ENCODE data around the gene PDCD6IP.

The PDCD6IP gene

GRCh38 chr3:33787328-33788009 lies 11.0 kb upstream of the PDCD6IP start:
- TF ChIP-seq POLR2A (IDR thresholded peaks at IDR 0.05; ENCODE audit: low read depth, low read length): no peak
- FAIRE-seq: peak; percentile 48

GRCh38 chr3:33789183-33789954 lies 9.1 kb upstream of the PDCD6IP start:
- no peak for TF ChIP-seq POLR2A (IDR thresholded peaks at IDR 0.05; ENCODE audit: low read depth, low read length)
- FAIRE-seq (no peak), DNase-seq (ENCODE audit: insufficient read length, low spot score) (no peak)

More at GRCh38 chr3:33787328-33788009, 11.0 kb upstream of the PDCD6IP start:
- peak; percentile 24 for DNase-seq (ENCODE audit: insufficient read length, low spot score)

GRCh38 chr3:33790091-33790490 lies 8.3 kb upstream of the PDCD6IP start:
- no peak for TF ChIP-seq POLR2A (IDR thresholded peaks at IDR 0.05; ENCODE audit: low read depth, low read length)
- DNase-seq (ENCODE audit: insufficient read length, low spot score) (no peak), FAIRE-seq (no peak)

GRCh38 chr3:33791477-33792166 lies 6.8 kb upstream of the PDCD6IP start:
- no peak for TF ChIP-seq POLR2A (IDR thresholded peaks at IDR 0.05; ENCODE audit: low read depth, low read length)
- DNase-seq (ENCODE audit: insufficient read length, low spot score) (no peak), FAIRE-seq (peak; percentile 69)

- DNase-seq (ENCODE audit: insufficient read length, low spot score) (no peak), FAIRE-seq (no peak)
- TF ChIP-seq POLR2A (IDR thresholded peaks at IDR 0.05; ENCODE audit: low read depth, low read length): no peak
Observed at GRCh38 chr3:33792167-33792892, 6.1 kb upstream of the PDCD6IP start.

GRCh38 chr3:33795131-33795530 lies 3.3 kb upstream of the PDCD6IP start:
- FAIRE-seq: no peak
- DNase-seq (ENCODE audit: insufficient read length, low spot score): no peak
- TF ChIP-seq POLR2A (IDR thresholded peaks at IDR 0.05; ENCODE audit: low read depth, low read length): no peak

GRCh38 chr3:33795856-33796536 lies 2.4 kb upstream of the PDCD6IP start:
- no peak for TF ChIP-seq POLR2A (IDR thresholded peaks at IDR 0.05; ENCODE audit: low read depth, low read length)
- no peak for DNase-seq (ENCODE audit: insufficient read length, low spot score)
- no peak for FAIRE-seq

GRCh38 chr3:33798113-33798417 lies 365 bp upstream of the PDCD6IP start:
- DNase-seq (ENCODE audit: insufficient read length, low spot score) (no peak), FAIRE-seq (no peak)
- no peak for TF ChIP-seq POLR2A (IDR thresholded peaks at IDR 0.05; ENCODE audit: low read depth, low read length)

- DNase-seq (ENCODE audit: insufficient read length, low spot score): no peak
- FAIRE-seq: no peak
- TF ChIP-seq POLR2A (IDR thresholded peaks at IDR 0.05; ENCODE audit: low read depth, low read length): no peak
Observed at GRCh38 chr3:33799202-33799551, 747 bp downstream of the PDCD6IP start.

GRCh38 chr3:33803252-33803651 lies 4.8 kb downstream of the PDCD6IP start:
- no peak for DNase-seq (ENCODE audit: insufficient read length, low spot score)
- no peak for TF ChIP-seq POLR2A (IDR thresholded peaks at IDR 0.05; ENCODE audit: low read depth, low read length)
- FAIRE-seq: no peak

- FAIRE-seq (no peak), DNase-seq (ENCODE audit: insufficient read length, low spot score) (no peak)
- no peak for TF ChIP-seq POLR2A (IDR thresholded peaks at IDR 0.05; ENCODE audit: low read depth, low read length)
Observed at GRCh38 chr3:33803894-33804526, 5.6 kb downstream of the PDCD6IP start.

GRCh38 chr3:33807191-33807590 lies 8.8 kb downstream of the PDCD6IP start:
- no peak for DNase-seq (ENCODE audit: insufficient read length, low spot score)
- TF ChIP-seq POLR2A (IDR thresholded peaks at IDR 0.05; ENCODE audit: low read depth, low read length): no peak
- no peak for FAIRE-seq

GRCh38 chr3:33808559-33808958 lies 10.1 kb downstream of the PDCD6IP start:
- DNase-seq (ENCODE audit: insufficient read length, low spot score): no peak
- peak; percentile 48 for FAIRE-seq
- TF ChIP-seq POLR2A (IDR thresholded peaks at IDR 0.05; ENCODE audit: low read depth, low read length): no peak

All from H54 (cell line).